Neural progenitor cell (in vitro differentiated cells): ENCODE results near the gene GAGE12J. TPM values are rescaled to one million over a fixed set of nuclear protein-coding genes. Genes with fewer than 3 reads are reported as not detected.
"Not testable (repeated sequence)": the region's sequence is repeated elsewhere in the genome, so short reads cannot be mapped to it uniquely, and the experiment has no call there.

Experiments
- DNase-seq: peaks from one replicate; pipeline ENCODE4 v3.0.0-alpha.2; 2016; ENCODE audit warnings: low spot score
- H2AFZ ChIP-seq: fragments of 200-600 bp; sonication (generic); replicated peaks from 2 replicates; pipeline ENCODE4 v1.6.1; 2016; ENCODE audit warnings: antibody characterized with exemption
- H3F3A ChIP-seq: fragments of 200-600 bp; sonication (generic); 2 replicates; pipeline ENCODE4 v1.6.1; 2016; ENCODE audit warnings: antibody characterized with exemption, low read depth
- H3K27ac ChIP-seq: fragments of 200-600 bp; sonication (generic); 2 replicates; pipeline ENCODE4 v1.5.1; 2016; ENCODE audit warnings: mild to moderate bottlenecking
- H3K27me3 ChIP-seq: fragments of 200-600 bp; sonication (generic); 2 replicates; pipeline ENCODE4 v1.6.1; 2016; ENCODE audit warnings: mild to moderate bottlenecking, moderate library complexity
- H3K36me3 ChIP-seq: fragments of 200-600 bp; sonication (generic); 2 replicates; pipeline ENCODE4 v1.5.1; 2016
- H3K4me1 ChIP-seq: fragments of 200-600 bp; sonication (generic); 2 replicates; pipeline ENCODE4 v1.6.1; 2016; ENCODE audit warnings: mixed run types
- H3K4me2 ChIP-seq: fragments of 200-600 bp; sonication (generic); 2 replicates; pipeline ENCODE4 v1.6.1; 2016
- H3K4me3 ChIP-seq: fragments of 200-600 bp; sonication (generic); 2 replicates; pipeline ENCODE4 v1.5.1; 2016
- H3K79me2 ChIP-seq: fragments of 200-600 bp; sonication (generic); 2 replicates; pipeline ENCODE4 v1.6.1; 2016; ENCODE audit warnings: low read depth
- H3K9ac ChIP-seq: fragments of 200-600 bp; sonication (generic); 2 replicates; pipeline ENCODE4 v1.6.1; 2016
- H3K9me3 ChIP-seq: fragments of 200-600 bp; sonication (generic); 2 replicates; pipeline ENCODE4 v1.5.1; 2016; ENCODE audit warnings: low read depth
- H4K20me1 ChIP-seq: fragments of 200-600 bp; sonication (generic); 2 replicates; pipeline ENCODE4 v1.6.1; 2016; ENCODE audit warnings: low read depth
- H3K27ac Mint-ChIP-seq: 3 replicates; pipeline ENCODE4 v1.8.0; 2021; ENCODE audit warnings: mixed read lengths
- H3K27me3 Mint-ChIP-seq: 2 replicates; pipeline ENCODE4 v1.8.0; 2022; ENCODE audit warnings: low read depth, mild to moderate bottlenecking, inconsistent platforms, moderate library complexity, mixed read lengths; ENCODE audit not compliant: insufficient read depth
- H3K36me3 Mint-ChIP-seq: 3 replicates; pipeline ENCODE4 v1.8.0; 2021; ENCODE audit warnings: mixed read lengths
- H3K4me1 Mint-ChIP-seq: 3 replicates; pipeline ENCODE4 v1.8.0; 2021; ENCODE audit warnings: mixed read lengths
- H3K4me3 Mint-ChIP-seq: 3 replicates; pipeline ENCODE4 v1.8.0; 2021; ENCODE audit warnings: mild to moderate bottlenecking, moderate library complexity, mixed read lengths
- H3K9me3 Mint-ChIP-seq: 3 replicates; pipeline ENCODE4 v1.8.0; 2020; ENCODE audit warnings: mixed read lengths
- CTCF ChIP-seq: fragments of 200-600 bp; sonication (generic); IDR thresholded peaks from 2 replicates; pipeline ENCODE4 v1.5.1; 2017; ENCODE audit warnings: antibody characterized with exemption, mild to moderate bottlenecking
- EZH2 ChIP-seq: fragments of 200-600 bp; sonication (generic); IDR thresholded peaks from 2 replicates; pipeline ENCODE4 v1.6.1; 2017; ENCODE audit warnings: antibody characterized with exemption, mild to moderate bottlenecking, moderate library complexity
- EZH2phosphoT487 ChIP-seq: fragments of 200-600 bp; sonication (generic); IDR thresholded peaks from 2 replicates; pipeline ENCODE4 v1.6.1; 2017; ENCODE audit warnings: antibody characterized with exemption
- total RNA-seq: library from RNA; depleted of rRNA; stranded (reverse); fragments of >200 nt; gene quantifications from 2 replicates; pipeline ENCODE4 v1.2.3, GENCODE V29; 2015; ENCODE audit warnings: low replicate concordance

The GAGE12J gene
- not detected in 2 replicates for total RNA-seq

GRCh38 chrX:49321737-49322136 is at the start of gene GAGE12J:
GAGE12J (plus strand) TSS chrX:49322037; CDS start chrX:49323194, 1,157 bp downstream.
- not testable (repeated sequence) for H3K27ac Mint-ChIP-seq, H4K20me1 ChIP-seq, DNase-seq, H3K4me2 ChIP-seq, H3K4me1 ChIP-seq, H3K9ac ChIP-seq, H3K27me3 ChIP-seq, H3K79me2 ChIP-seq, H3K4me1 Mint-ChIP-seq, H3K36me3 Mint-ChIP-seq, H3K4me3 Mint-ChIP-seq, H3K27ac ChIP-seq, H3K36me3 ChIP-seq, H3K9me3 ChIP-seq, H3K9me3 Mint-ChIP-seq, H2AFZ ChIP-seq, H3K4me3 ChIP-seq, H3F3A ChIP-seq, H3K27me3 Mint-ChIP-seq

- Histone ChIP-seq H3K4me2 (peak overlapping the region; percentile 76), H3K9me3 (no peaks in the 10 kb centered on the region), H3K27me3 (no peaks in the 10 kb centered on the region), H3K27ac (no peak overlapping the region), H3K36me3 (no peaks in the 10 kb centered on the region), H4K20me1 (peaks cover 35% of the 10 kb centered on the region), H3K4me1 (peaks cover 7% of the 10 kb centered on the region), H3K4me3 (no peak overlapping the region), H2AFZ (no peak overlapping the region), H3K79me2 (peaks cover 50% of the 10 kb centered on the region), H3K9ac (no peak overlapping the region), H3F3A (peaks cover 7% of the 10 kb centered on the region)
- no peak for DNase-seq
- no peak overlapping the region for H3K4me3 Mint-ChIP-seq
- TF ChIP-seq EZH2phosphoT487 (no peak), EZH2 (no peak), CTCF (no peak)
- H3K9me3 Mint-ChIP-seq = peaks cover 4% of the 10 kb centered on the region
- H3K27me3 Mint-ChIP-seq = peaks cover 9% of the 10 kb centered on the region
- no peak overlapping the region for H3K27ac Mint-ChIP-seq
- H3K36me3 Mint-ChIP-seq = peaks cover 4% of the 10 kb centered on the region
- H3K4me1 Mint-ChIP-seq = peaks cover 17% of the 10 kb centered on the region
Measured at GRCh38 chrX:49272421-49272820, 49.4 kb upstream of the GAGE12J start.

- Histone ChIP-seq H3K27ac (no peak overlapping the region), H3K4me2 (no peak overlapping the region), H3K4me3 (no peak overlapping the region), H2AFZ (no peak overlapping the region), H4K20me1 (peaks cover 35% of the 10 kb centered on the region), H3K36me3 (no peaks in the 10 kb centered on the region), H3F3A (peaks cover 6% of the 10 kb centered on the region), H3K9me3 (no peaks in the 10 kb centered on the region), H3K79me2 (peaks cover 50% of the 10 kb centered on the region), H3K4me1 (peaks cover 7% of the 10 kb centered on the region), H3K9ac (no peak overlapping the region), H3K27me3 (no peaks in the 10 kb centered on the region)
- H3K9me3 Mint-ChIP-seq = peaks cover 4% of the 10 kb centered on the region
- H3K4me3 Mint-ChIP-seq = no peak overlapping the region
- H3K36me3 Mint-ChIP-seq = peaks cover 4% of the 10 kb centered on the region
- DNase-seq = no peak
- TF ChIP-seq CTCF (no peak), EZH2phosphoT487 (no peak), EZH2 (no peak)
- peaks cover 9% of the 10 kb centered on the region for H3K27me3 Mint-ChIP-seq
- H3K27ac Mint-ChIP-seq = no peak overlapping the region
- peaks cover 14% of the 10 kb centered on the region for H3K4me1 Mint-ChIP-seq
Measured at GRCh38 chrX:49273181-49273727, 48.6 kb upstream of the GAGE12J start.

- H3K9ac ChIP-seq = no peak overlapping the region
- H3K79me2 ChIP-seq = peaks cover 38% of the 10 kb centered on the region
- Mint-ChIP-seq H3K27me3 (peaks cover 2% of the 10 kb centered on the region), H3K36me3 (peaks cover under 1% of the 10 kb centered on the region), H3K27ac (no peak overlapping the region), H3K9me3 (peaks cover 3% of the 10 kb centered on the region), H3K4me3 (no peak overlapping the region), H3K4me1 (peaks cover 9% of the 10 kb centered on the region)
- no peak overlapping the region for H2AFZ ChIP-seq
- H3K36me3 ChIP-seq = no peaks in the 10 kb centered on the region
- H3K4me3 ChIP-seq = no peak overlapping the region
- no peak for DNase-seq
- H4K20me1 ChIP-seq = peaks cover 35% of the 10 kb centered on the region
- H3K4me1 ChIP-seq = no peaks in the 10 kb centered on the region
- H3K4me2 ChIP-seq = no peak overlapping the region
- H3F3A ChIP-seq = no peaks in the 10 kb centered on the region
- no peak overlapping the region for H3K27ac ChIP-seq
- H3K9me3 ChIP-seq = no peaks in the 10 kb centered on the region
- no peaks in the 10 kb centered on the region for H3K27me3 ChIP-seq
- TF ChIP-seq CTCF (no peak), EZH2phosphoT487 (no peak), EZH2 (no peak)
Measured at GRCh38 chrX:49276207-49276606, 45.6 kb upstream of the GAGE12J start.
